ENCODE measurements around the gene SEMA3C.

DNA sequence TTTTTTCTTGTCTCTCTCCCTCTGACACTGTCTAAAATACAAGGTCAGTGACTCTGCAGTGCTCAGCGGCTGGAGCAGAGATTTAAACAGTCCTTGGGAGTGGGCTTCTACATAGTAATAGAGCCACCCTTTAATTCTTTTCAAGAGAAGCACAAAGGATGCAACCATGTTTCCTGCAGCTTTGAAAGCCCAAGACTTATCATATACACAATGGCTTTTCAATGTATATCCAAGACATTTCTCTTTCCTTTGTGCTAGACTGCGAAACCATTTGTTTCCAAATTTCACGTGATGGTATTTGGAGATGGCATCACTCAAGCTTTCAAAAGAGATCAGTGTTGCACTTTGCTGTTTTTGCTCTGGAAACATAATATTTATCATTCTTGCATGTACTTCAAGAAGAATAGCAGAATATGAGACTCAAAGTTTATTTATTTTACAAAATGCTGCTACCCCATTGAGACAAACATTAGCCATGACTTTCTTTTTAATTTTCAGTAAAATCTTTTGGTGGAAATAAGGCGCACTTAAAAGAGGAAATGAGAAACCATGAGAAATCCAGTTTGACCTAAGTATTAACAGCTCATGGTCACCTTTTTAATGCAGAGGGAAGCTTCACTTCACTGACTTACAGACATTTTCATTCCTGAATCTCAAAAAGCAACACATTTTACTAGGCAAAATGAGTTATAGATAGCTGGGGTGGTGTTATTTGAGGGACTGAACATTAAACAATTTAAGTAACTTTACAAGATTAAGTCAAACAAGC lies 76.6 kb downstream of the SEMA3C start:
- TF ChIP-seq POLR2A (IDR thresholded peaks at IDR 0.05), result no peak
- TF ChIP-seq CTCF (IDR thresholded peaks at IDR 0.05), result no peak
